Gastroesophageal sphincter (tissue), 4 donors: ENCODE data around the gene NTRK1. TPM values are rescaled to one million over a fixed set of nuclear protein-coding genes. Genes with fewer than 3 reads are reported as not detected.

Source experiments
- ATAC-seq: fragments of 150-250 bp; one replicate; pipeline ENCODE4 v1.9.1; 2016; ENCODE audit warnings: mild to moderate bottlenecking, moderate library complexity
- H3K27ac ChIP-seq, 4 donors: fragments of 200-600 bp; sonication (generic) in 3 of 4; 1 replicate in 3 of 4; 2 replicates in 1 of 4; pipeline ENCODE4 v1.5.1; 2016 to 2019
- H3K27me3 ChIP-seq: fragments of 200-600 bp; sonication (generic); one replicate; pipeline ENCODE4 v1.5.1; 2019
- H3K36me3 ChIP-seq, 2 donors: fragments of 200-600 bp; sonication (generic); one replicate each; pipeline ENCODE4 v1.5.1; 2019; ENCODE audit warnings: control low read depth in 1 of 2
- H3K4me1 ChIP-seq, 3 donors: fragments of 200-600 bp; sonication (generic); 1 replicate in 2 of 3; 2 replicates in 1 of 3; pipeline ENCODE4 v1.5.1; 2016 to 2019; ENCODE audit warnings: control low read depth in 2 of 3
- H3K4me3 ChIP-seq, 2 donors: fragments of 200-600 bp; sonication (generic); one replicate each; pipeline ENCODE4 v1.5.1; 2019; ENCODE audit warnings: mild to moderate bottlenecking in 1 of 2, moderate library complexity in 1 of 2
- H3K9me3 ChIP-seq, 3 donors: fragments of 200-600 bp; sonication (generic); one replicate each; pipeline ENCODE4 v1.5.1; 2017 to 2019; ENCODE audit warnings: control low read depth in 2 of 3
- EP300 ChIP-seq: sonication (generic); formaldehyde crosslinking; IDR thresholded peaks from one replicate; pipeline ENCODE4 v1.6.1; 2017; ENCODE audit warnings: antibody characterized with exemption, mild to moderate bottlenecking
- POLR2A ChIP-seq, 2 donors: fragments of 450-650 bp; IDR thresholded peaks; one replicate each; pipeline ENCODE4 v1.6.1; 2017; ENCODE audit warnings: antibody characterized with exemption in 2 of 2, mild to moderate bottlenecking in 2 of 2, moderate library complexity in 1 of 2
- POLR2AphosphoS5 ChIP-seq: sonication (generic); formaldehyde crosslinking; IDR thresholded peaks from one replicate; pipeline ENCODE4 v1.6.1; 2017; ENCODE audit warnings: antibody characterized with exemption
- WGBS, 2 donors: methylation state at CpG; one replicate each; pipeline ENCODE4 v1.1.5; 2018; ENCODE audit warnings: low coverage in 1 of 2; 5-methylcytosine and 5-hydroxymethylcytosine counted together
- total RNA-seq, 4 donors: library from RNA; depleted of rRNA; stranded (reverse); fragments of >200 nt; gene quantifications; one replicate each; pipeline ENCODE4 v1.1.0, GENCODE V29; 2016
- TF ChIP-seq, protein P1 (sequence below), 4 experiments: fragments of 200-600 bp in 2 of 4; fragments of 450-650 bp in 2 of 4; sonication (generic) in 1 of 4; IDR thresholded peaks; one replicate each; pipeline ENCODE4 v1.5.1; 2017 to 2019; ENCODE audit warnings: antibody characterized with exemption in 4 of 4, mild to moderate bottlenecking in 2 of 4, moderate library complexity in 2 of 4

NTRK1 gene
- total RNA-seq, 4 donors from 2014 or later, result 0.23 to 4.4 (median 0.72) TPM

GRCh38 chr1:156881101-156881500, 20.4 kb downstream of the NTRK1 start:
- TF ChIP-seq EP300 (no peak), POLR2A (IDR thresholded peaks at IDR 0.05) (no peak), POLR2AphosphoS5 (no peak)
- TF ChIP-seq, protein P1, sequence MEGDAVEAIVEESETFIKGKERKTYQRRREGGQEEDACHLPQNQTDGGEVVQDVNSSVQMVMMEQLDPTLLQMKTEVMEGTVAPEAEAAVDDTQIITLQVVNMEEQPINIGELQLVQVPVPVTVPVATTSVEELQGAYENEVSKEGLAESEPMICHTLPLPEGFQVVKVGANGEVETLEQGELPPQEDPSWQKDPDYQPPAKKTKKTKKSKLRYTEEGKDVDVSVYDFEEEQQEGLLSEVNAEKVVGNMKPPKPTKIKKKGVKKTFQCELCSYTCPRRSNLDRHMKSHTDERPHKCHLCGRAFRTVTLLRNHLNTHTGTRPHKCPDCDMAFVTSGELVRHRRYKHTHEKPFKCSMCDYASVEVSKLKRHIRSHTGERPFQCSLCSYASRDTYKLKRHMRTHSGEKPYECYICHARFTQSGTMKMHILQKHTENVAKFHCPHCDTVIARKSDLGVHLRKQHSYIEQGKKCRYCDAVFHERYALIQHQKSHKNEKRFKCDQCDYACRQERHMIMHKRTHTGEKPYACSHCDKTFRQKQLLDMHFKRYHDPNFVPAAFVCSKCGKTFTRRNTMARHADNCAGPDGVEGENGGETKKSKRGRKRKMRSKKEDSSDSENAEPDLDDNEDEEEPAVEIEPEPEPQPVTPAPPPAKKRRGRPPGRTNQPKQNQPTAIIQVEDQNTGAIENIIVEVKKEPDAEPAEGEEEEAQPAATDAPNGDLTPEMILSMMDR (IDR thresholded peaks at IDR 0.05), result no peak
- no peaks in the 10 kb centered on the region for H3K36me3 ChIP-seq
- no peaks in the 10 kb centered on the region for H3K9me3 ChIP-seq
- no peaks in the 10 kb centered on the region for H3K4me1 ChIP-seq
- H3K27ac ChIP-seq, result no peak overlapping the region
- H3K27me3 ChIP-seq, result peaks cover 86% of the 10 kb centered on the region
- ATAC-seq, result no peak
- H3K4me3 ChIP-seq, result no peak overlapping the region
- 40 to 41% methylated on average over 1 to 3 of the region's 10 CpGs for WGBS, 2 donors

- WGBS, 2 donors, result 60 to 73% methylated on average over 2 to 3 of the region's 4 CpGs
- H3K27ac ChIP-seq, result no peak overlapping the region
These were observed 21.0 kb downstream of the NTRK1 start for GRCh38 chr1:156881663-156882062.

GRCh38 chr1:156882543-156882942, 21.9 kb downstream of the NTRK1 start:
- no peak overlapping the region for H3K4me3 ChIP-seq
- H3K4me1 ChIP-seq, result no peaks in the 10 kb centered on the region
- H3K27ac ChIP-seq, result no peak overlapping the region
- WGBS, 2 donors, result 83 to 100% methylated on average over 1 of the region's 3 CpGs
- ATAC-seq, result no peak
- peaks cover 78% of the 10 kb centered on the region for H3K27me3 ChIP-seq
- H3K36me3 ChIP-seq, result no peaks in the 10 kb centered on the region
- TF ChIP-seq POLR2AphosphoS5, result no peak
- no peak for TF ChIP-seq POLR2A (IDR thresholded peaks at IDR 0.05)
- no peak for TF ChIP-seq EP300
- TF ChIP-seq, protein P1 (IDR thresholded peaks at IDR 0.05), result no peak
- no peaks in the 10 kb centered on the region for H3K9me3 ChIP-seq

More at GRCh38 chr1:156881663-156882062, 21.0 kb downstream of the NTRK1 start:
- Histone ChIP-seq H3K9me3 (no peaks in the 10 kb centered on the region), H3K27me3 (peaks cover 82% of the 10 kb centered on the region), H3K4me3 (no peak overlapping the region), H3K4me1 (no peaks in the 10 kb centered on the region), H3K36me3 (no peaks in the 10 kb centered on the region)
- TF ChIP-seq POLR2AphosphoS5, result no peak
- TF ChIP-seq, protein P1 (IDR thresholded peaks at IDR 0.05), result no peak
- TF ChIP-seq EP300, result no peak
- no peak for ATAC-seq

GRCh38 chr1:156883919-156884318, 23.3 kb downstream of the NTRK1 start:
- ATAC-seq, result no peak
- Histone ChIP-seq H3K4me1 (no peaks in the 10 kb centered on the region), H3K27ac (no peak overlapping the region), H3K27me3 (peaks cover 78% of the 10 kb centered on the region), H3K36me3 (no peaks in the 10 kb centered on the region), H3K9me3 (no peaks in the 10 kb centered on the region), H3K4me3 (no peak overlapping the region)
- TF ChIP-seq EP300 (no peak), POLR2A (IDR thresholded peaks at IDR 0.05) (no peak)
- TF ChIP-seq, protein P1 (IDR thresholded peaks at IDR 0.05), result no peak
- WGBS, 2 donors, result 52 to 83% methylated on average over 2 of the region's 7 CpGs

DNA sequence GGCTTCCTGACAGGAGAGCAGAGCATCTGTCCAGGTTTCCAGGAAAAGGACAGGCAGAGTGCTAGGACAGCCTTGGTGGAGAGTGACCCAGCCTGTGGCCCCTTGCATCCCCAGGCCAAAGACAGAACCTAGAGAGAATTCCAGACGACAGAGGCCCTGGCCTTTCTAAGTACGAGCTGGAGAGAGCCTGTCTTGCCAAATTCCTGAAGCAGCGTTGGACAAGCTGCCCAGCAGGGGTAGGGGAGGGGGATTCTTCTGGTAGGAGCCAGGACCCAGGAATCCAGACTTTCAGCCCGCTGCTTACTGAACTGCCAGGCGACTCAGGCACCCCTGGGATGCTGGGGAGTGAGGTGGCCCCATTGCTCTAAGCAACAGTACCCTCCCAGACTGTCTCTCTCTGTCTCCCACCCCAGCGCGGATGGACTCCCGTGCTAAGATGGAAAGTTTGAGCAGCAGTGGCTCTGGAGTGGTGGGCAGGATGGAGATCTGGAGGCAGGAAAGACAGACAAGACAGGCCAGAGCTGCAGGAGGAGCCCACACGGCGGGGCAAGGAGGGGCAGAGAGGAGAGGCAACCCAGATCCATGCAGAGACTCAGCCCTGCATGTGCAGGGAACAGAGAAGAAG, 24.0 kb downstream of the NTRK1 start:
- H3K4me1 ChIP-seq, result no peaks in the 10 kb centered on the region
- 50% methylated on average over 3 of the region's 10 CpGs; no CpG with 5 or more reads in 1 of the 2 donors for WGBS, 2 donors
- H3K36me3 ChIP-seq, result no peaks in the 10 kb centered on the region
- no peak for ATAC-seq
- no peak overlapping the region for H3K27ac ChIP-seq
- TF ChIP-seq POLR2AphosphoS5 (no peak), POLR2A (IDR thresholded peaks at IDR 0.05) (no peak), EP300 (no peak)
- TF ChIP-seq, protein P1 (IDR thresholded peaks at IDR 0.05), result no peak
- H3K9me3 ChIP-seq, result no peaks in the 10 kb centered on the region
- peaks cover 71% of the 10 kb centered on the region for H3K27me3 ChIP-seq
- H3K4me3 ChIP-seq, result no peak overlapping the region
